Measurements from ENCODE around the gene PPARD. TPM values are rescaled to one million over a fixed set of nuclear protein-coding genes. Genes with fewer than 3 reads are reported as not detected.

The PPARD gene
- total and polyA plus RNA-seq, 2 of the 13 experiments (the other 11 are each of a cell fraction or from before 2014, with no cell fraction given), result 6.1 to 13.3 TPM

DNA sequence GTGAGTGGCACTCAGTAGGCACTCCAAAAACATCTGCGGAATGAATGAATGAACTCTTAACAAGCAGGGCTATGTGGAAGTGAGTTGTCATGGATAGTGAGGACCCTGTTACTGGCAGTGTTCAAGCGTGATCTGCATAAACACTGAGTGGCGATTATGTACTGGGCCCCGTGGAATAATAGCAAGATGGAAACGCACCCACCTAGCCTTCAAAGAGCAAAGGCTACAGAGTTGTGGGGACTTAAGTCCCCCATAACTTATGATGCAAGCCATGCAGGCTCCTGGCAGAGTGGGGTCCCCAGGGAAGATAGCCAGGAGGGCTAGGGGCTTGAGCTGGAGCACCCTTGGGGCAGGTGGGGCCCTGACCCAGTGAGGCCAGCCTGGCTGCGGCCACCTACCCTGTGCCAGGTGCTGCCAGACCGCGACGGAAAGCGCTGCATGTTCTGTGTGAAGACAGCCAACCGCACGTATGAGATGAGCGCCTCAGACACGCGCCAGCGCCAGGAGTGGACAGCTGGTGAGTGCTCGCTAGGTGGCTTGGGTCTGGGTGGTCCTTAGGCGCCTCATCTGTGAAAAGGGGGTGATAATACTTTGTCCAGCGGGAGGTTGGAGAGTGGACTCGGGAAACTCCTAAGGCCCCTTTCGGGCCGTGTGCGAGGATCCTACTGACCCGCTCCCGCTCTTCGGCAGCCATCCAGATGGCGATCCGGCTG lies 24.7 kb upstream of the PPARD start (continued):
- TF ChIP-seq EP300 (IDR thresholded peaks at IDR 0.05; ENCODE audit: low read depth in 2 of 2, low read length in 2 of 2), result no peak
- no peak for TF ChIP-seq EP300 (CRISPR knock-in tag; IDR thresholded peaks at IDR 0.05; ENCODE audit: borderline replicate concordance)
- TF ChIP-seq, protein P1, sequence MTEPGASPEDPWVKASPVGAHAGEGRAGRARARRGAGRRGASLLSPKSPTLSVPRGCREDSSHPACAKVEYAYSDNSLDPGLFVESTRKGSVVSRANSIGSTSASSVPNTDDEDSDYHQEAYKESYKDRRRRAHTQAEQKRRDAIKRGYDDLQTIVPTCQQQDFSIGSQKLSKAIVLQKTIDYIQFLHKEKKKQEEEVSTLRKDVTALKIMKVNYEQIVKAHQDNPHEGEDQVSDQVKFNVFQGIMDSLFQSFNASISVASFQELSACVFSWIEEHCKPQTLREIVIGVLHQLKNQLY (CRISPR knock-in tag; IDR thresholded peaks at IDR 0.05), result no peak
- TF ChIP-seq CSRNP1 (CRISPR knock-in tag; IDR thresholded peaks at IDR 0.05), result no peak
- peak; percentile 73 for TF ChIP-seq ZNF317 (CRISPR knock-in tag; IDR thresholded peaks at IDR 0.05)
- TF ChIP-seq ZMYM4 (CRISPR knock-in tag; IDR thresholded peaks at IDR 0.05), result no peak; the same call in 1 of the 2 replicates
- TF ChIP-seq, protein P2, sequence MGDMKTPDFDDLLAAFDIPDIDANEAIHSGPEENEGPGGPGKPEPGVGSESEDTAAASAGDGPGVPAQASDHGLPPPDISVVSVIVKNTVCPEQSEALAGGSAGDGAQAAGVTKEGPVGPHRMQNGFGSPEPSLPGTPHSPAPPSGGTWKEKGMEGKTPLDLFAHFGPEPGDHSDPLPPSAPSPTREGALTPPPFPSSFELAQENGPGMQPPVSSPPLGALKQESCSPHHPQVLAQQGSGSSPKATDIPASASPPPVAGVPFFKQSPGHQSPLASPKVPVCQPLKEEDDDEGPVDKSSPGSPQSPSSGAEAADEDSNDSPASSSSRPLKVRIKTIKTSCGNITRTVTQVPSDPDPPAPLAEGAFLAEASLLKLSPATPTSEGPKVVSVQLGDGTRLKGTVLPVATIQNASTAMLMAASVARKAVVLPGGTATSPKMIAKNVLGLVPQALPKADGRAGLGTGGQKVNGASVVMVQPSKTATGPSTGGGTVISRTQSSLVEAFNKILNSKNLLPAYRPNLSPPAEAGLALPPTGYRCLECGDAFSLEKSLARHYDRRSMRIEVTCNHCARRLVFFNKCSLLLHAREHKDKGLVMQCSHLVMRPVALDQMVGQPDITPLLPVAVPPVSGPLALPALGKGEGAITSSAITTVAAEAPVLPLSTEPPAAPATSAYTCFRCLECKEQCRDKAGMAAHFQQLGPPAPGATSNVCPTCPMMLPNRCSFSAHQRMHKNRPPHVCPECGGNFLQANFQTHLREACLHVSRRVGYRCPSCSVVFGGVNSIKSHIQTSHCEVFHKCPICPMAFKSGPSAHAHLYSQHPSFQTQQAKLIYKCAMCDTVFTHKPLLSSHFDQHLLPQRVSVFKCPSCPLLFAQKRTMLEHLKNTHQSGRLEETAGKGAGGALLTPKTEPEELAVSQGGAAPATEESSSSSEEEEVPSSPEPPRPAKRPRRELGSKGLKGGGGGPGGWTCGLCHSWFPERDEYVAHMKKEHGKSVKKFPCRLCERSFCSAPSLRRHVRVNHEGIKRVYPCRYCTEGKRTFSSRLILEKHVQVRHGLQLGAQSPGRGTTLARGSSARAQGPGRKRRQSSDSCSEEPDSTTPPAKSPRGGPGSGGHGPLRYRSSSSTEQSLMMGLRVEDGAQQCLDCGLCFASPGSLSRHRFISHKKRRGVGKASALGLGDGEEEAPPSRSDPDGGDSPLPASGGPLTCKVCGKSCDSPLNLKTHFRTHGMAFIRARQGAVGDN (CRISPR knock-in tag; IDR thresholded peaks at IDR 0.05), result no peak
- TF ChIP-seq AKAP8 (CRISPR knock-in tag; IDR thresholded peaks at IDR 0.05), result no peak
- TF ChIP-seq KLF16 (CRISPR knock-in tag; IDR thresholded peaks at IDR 0.05), result no peak
- peak; percentile 65; the same call in 1 of the 2 replicates for TF ChIP-seq ZNF225 (CRISPR knock-in tag; IDR thresholded peaks at IDR 0.05)
- no peak for TF ChIP-seq MAZ (IDR thresholded peaks at IDR 0.05; ENCODE audit: borderline replicate concordance, low read depth, low read length)
- TF ChIP-seq MAZ (CRISPR knock-in tag; IDR thresholded peaks at IDR 0.05; ENCODE audit: low read depth), result no peak
- no peak for TF ChIP-seq ZKSCAN1 (IDR thresholded peaks at IDR 0.05; ENCODE audit: low read length)
- no peak for TF ChIP-seq FOSL2 (CRISPR knock-in tag; IDR thresholded peaks at IDR 0.05)
- TF ChIP-seq ATAD3A (CRISPR knock-in tag; IDR thresholded peaks at IDR 0.05), result no peak
- TF ChIP-seq ZBTB42 (CRISPR knock-in tag; IDR thresholded peaks at IDR 0.05), result no peak; the same call in 1 of the 2 replicates
- no peak for TF ChIP-seq STAT5B (CRISPR knock-in tag; IDR thresholded peaks at IDR 0.05)
- TF ChIP-seq ZFP41 (CRISPR knock-in tag; IDR thresholded peaks at IDR 0.05; ENCODE audit: borderline replicate concordance), result 0 out of 2 replicates have a peak, but pooled peaks have one; percentile 6
- TF ChIP-seq GTF2F1 (IDR thresholded peaks at IDR 0.05; ENCODE audit: low read length), result no peak
- no peak for TF ChIP-seq GRHL1 (CRISPR knock-in tag; conservative IDR thresholded peaks at IDR 0.05)
- peak; percentile 53 for TF ChIP-seq ZNF883 (CRISPR knock-in tag; IDR thresholded peaks at IDR 0.05; ENCODE audit: not compliant biosample characterization)
- peak; percentile 66; the same call in 1 of the 2 replicates for TF ChIP-seq HIVEP1 (CRISPR knock-in tag; IDR thresholded peaks at IDR 0.05)
- no peak for TF ChIP-seq CBX1 (IDR thresholded peaks at IDR 0.05; ENCODE audit: low read depth)

Data from HepG2 (cell line).